ENCODE measurements around the gene CHST11. TPM values are rescaled to one million over a fixed set of nuclear protein-coding genes. Genes with fewer than 3 reads are reported as not detected.
"Not testable (repeated sequence)": the region's sequence is repeated elsewhere in the genome, so short reads cannot be mapped to it uniquely, and the experiment has no call there.

CHST11 gene
- polyA plus RNA-seq, 4 donors = 6.6 to 8.7 (median 7.2) TPM

DNA sequence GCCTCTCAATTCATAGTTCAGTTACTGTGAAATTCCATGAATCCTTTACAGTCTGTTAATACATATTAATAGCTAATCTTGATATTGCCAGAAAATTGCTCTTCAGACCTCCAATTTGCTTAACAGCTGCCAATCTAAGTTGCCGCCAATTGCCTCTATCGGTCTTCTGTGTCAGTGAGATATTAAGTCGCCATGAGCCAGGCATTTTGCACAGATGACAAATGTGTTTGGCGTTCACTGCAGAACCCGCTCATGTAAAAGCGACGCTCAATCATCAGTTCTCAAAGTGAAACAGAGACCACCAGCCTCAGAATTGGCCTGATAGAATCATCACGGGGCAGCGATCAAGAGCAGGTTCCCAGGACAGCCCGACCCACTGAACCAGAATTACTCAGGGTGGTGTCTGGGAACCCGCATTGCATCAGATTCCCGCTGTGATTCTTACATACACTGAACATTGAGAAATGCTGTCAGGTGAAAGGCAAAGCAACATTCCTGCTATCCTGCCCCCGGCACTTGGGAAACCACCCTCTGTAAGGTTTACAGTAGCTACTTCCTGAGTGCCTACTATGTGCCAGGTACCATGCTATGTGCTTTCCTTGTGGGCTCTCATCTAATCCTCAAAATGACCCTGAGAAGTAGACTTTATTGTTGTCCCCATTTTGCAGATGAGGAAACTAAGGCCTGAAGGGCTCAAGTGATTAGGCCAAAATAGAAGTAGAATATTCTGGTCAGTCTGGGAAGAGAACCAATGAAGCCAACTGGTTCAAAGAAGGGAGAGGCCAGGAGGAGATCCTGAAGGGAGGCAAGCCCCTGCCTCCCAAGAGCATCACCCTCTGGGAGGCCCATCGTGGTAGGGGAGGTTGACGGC, 285.0 kb downstream of the CHST11 start:
- no peak for DNase-seq (ENCODE audit: low read depth in 4 of 4, low spot score in 2 of 4)

DNA sequence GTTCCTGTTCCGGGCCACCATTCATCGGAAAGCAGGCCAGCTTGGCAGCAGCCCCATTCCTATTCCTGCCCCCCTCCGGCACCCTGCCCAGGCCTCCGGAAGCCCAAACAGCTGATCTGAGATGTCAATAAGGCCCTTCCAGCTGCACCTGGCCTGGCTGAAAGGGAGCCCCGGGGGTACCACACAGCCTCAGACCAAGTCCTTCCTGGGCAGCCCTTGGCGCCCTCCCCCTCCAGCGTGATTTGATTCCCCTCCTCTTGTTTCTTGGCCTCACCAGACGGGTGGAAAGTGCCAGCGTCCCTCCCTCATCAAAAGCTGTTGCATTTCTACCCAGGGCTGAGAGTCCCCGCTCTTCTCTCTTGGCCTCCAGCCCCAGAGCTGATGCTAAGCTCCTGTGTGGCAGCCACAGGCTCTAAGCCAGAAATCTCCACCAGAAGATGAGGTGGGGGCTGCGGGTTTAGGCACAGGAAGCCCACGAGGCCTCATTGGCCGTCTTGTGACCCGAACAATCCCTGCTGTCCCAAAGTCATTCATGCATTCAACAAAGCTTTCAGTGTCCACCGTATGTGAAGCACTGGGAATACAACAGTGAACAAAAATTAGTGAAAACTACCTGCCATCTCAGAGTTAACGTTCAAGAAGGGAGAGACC, 285.9 kb downstream of the CHST11 start:
- DNase-seq (ENCODE audit: low read depth in 4 of 4, low spot score in 2 of 4) = no peak

DNA sequence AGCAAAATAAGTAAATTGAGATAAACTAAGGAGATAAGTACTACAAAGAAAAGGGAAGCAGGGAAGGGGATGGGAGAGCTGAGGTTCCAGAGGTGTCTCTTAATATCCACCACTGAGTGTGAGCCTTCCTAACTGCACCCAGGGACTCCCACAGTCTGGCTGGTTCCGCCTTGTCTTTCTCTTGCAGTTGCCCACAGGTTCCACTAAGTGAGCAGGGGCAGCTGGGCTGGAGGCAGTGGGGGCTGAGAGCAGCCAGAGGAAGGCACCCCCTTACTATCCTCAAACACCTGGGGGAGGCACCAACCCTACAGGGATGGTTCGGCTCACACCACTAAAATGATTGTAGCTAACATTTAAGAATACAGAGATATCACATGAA, 286.4 kb downstream of the CHST11 start:
- DNase-seq (ENCODE audit: low read depth in 4 of 4, low spot score in 2 of 4) = no peak

DNA sequence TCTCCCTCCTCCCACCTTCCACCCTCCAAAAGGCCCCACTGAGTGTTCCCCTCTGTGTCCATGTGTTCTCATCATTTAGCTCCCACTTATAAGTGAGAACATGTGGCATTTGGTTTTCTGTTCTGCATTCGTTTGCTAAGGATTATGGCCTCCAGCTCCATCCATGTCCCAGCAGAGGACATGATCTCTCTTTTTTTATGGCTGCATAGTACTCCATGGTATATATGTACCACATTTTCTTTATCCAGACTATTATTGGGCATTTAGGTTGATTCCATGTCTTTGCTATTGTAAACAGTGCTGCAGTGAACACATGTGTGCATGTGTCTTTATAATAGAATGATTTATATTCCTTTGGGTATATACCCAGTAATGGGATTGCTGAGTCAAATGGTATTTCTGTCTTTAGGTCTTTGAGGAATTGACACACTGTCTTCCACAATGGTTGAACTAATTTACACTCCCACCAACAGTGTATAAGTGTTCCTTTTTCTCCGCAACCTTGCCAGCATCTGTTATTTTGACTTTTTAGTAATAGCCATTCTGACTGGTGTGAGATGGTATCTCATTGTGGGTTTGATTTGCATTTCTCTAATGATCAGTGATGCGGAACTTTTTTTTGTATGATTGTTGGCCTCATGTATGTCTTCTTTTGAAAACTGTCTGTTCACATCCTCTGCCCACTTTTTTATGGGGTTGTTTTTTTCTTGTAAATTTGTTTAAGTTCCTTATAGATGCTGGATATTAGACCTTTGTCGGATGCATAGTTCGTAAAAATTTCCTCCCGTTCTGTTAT, 287.2 kb downstream of the CHST11 start:
- DNase-seq (ENCODE audit: low read depth in 4 of 4, low spot score in 2 of 4) = not testable (repeated sequence)

DNA sequence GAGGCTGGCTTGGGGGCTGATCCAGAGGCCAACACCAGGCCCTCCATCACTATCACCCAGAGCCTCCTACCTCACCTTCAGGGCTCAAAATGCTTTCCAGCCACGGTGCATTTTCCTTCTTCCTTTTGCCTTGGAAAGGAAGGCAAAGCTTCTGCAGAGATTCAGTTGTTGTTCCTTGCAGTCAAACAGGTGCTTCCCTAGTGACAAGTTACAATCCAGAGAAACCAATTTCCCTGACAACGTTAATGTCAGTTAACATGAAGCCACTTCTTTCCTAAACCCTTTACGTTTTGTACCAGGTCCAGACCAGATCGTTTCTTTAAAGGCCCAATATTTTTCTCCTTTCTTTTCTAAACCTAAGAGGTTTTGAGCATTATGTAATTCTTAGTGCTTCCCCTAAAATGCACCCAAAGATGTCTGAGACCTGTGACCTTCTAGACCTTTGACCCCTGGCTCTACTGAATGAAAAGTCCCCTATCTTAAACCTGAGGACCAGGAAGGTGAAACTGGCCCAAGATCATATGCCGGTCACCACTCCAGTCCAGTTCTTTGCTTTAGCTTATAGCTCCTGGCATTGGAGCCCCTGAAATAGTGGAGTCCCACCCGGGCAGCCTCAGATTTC, 289.8 kb downstream of the CHST11 start:
- DNase-seq (ENCODE audit: low read depth in 4 of 4, low spot score in 2 of 4) = no peak

DNA sequence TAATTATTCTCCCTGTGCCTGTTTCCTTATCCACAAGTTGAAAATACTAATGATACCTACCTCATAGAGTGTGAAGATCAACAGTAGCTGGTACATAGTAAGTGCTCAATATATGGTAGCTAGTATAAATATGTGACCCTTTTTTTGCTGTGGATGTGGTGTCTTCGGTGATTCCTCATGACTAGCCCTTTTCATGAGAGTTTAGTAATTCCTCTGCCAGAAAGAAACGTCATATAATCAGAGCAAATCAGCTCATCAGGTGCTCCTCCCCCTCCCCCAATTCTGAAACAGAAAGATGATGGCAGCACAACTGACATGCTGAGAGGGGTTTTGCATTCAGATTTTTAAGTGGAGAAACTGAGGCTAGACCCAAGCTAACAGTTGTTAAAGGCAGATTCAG, 290.6 kb downstream of the CHST11 start:
- DNase-seq (ENCODE audit: low read depth in 4 of 4, low spot score in 2 of 4) = no peak

DNA sequence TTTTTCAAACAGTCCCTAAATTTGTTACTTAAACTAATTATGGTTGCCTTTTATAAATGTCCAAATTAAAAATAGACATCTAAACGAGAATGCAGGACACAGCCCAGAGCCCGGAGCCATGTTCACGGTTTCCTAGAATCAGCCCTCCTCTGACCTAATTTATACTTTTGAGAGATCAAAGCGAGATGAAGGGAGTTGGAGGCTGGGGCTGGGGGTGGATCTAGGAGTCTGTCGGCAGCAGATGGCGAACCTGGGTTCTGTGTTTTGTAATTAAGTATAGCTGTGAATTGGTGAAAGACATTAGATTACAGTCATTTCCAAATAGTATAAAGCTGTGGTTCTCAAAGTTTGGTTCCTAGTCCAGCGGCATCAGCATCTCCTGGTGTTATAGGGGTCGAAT, 291.2 kb downstream of the CHST11 start:
- DNase-seq (ENCODE audit: low read depth in 4 of 4, low spot score in 2 of 4) = no peak

DNA sequence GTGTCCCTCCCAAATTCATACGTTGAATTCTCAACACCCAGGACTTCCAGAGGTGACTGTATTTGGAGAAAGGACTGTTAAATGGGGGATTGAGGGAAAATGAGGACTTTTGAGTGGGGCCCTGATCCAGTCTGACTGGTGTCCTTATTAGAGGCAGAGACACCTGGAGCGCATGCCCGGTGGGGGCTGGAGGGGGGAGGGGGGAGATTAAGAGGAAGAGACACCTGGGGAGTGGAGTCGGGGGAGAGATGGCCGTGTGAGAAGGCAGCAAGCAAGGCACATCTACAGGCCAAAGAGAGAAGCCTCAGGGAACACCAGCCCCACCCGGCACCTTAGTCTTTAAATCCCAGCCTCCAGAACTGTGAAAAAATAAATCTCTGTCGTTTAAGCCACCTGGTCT, 291.6 kb downstream of the CHST11 start:
- DNase-seq (ENCODE audit: low read depth in 4 of 4, low spot score in 2 of 4) = no peak

DNA sequence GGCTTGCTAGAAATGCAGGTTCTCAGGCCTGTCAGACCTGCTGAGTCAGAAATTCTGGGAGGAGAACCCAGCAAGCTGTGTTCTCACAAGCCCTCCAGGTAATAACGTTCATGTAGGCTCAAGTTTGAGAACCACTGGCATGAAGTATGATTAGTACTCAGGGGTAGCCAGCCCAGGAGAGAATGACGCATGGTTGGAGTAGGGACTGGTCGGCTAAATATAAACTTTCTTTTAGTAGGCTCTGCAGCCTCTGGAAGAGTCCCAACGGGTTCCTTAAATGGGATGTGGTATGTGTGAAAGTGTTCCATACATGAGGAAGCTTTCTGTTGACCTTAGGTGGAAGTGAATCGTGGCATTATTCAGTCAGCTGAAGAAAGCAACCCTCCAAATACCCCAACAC, 292.0 kb downstream of the CHST11 start:
- DNase-seq (ENCODE audit: low read depth in 4 of 4, low spot score in 2 of 4) = no peak

DNA sequence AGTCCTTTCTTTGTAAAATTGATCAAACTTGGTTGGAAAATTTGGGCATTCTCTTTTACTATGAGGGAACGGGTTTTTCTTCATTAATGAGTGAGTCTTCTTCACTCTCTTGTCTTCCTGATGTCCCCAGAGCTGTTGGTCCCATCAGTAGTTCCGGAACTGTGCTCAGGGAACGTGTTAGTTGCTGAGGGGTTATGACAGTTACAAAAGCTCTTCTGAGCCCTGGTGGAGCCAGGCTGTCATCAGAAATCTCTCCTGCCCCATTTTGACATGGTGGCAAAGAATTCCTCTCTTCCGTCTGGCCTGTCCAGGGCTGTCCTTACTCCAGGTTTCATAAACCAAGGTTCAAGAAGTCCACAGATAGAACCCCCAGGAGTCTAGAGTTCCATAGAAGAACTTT, 292.8 kb downstream of the CHST11 start:
- no peak for DNase-seq (ENCODE audit: low read depth in 4 of 4, low spot score in 2 of 4)

DNA sequence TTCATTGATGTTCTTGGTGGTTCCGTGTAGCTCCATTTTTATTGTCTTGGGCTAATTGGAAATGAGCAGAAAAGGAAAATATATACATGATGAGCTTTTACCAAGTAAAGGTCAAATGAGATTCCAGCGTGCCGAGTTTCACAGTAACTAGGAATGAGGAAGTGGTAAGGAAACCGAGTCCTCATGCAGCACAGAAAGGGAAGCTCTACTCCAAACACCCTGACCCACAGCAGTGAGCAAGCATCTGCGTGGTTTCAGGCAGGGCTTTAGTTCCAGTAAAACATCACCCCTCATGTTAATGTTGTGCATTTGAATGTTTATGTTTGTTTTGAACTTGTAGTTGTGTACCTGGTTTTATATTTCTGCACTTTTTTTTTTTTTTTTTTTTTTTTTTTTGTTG, 293.3 kb downstream of the CHST11 start:
- no peak for DNase-seq (ENCODE audit: low read depth in 4 of 4, low spot score in 2 of 4)

DNA sequence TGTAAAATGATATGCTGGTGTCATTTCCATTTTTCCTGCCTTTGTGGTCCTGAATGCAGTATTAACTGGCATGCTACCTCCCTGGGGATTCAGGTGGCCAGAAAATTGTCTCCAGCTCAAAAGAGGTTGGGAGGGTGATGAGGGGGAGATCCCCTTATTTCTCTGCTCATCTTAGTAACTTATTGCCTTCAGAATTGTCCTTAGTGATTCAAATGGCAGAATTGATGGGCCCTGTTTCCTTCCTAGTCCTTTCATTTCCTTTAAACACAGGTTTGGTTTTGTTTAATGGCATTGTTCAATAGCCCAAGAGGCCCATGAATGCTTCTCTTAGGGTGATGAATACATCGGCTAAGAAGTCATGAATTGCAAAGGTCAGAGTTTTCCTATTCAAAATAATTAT, 294.4 kb downstream of the CHST11 start:
- no peak for DNase-seq (ENCODE audit: low read depth in 4 of 4, low spot score in 2 of 4)

DNA sequence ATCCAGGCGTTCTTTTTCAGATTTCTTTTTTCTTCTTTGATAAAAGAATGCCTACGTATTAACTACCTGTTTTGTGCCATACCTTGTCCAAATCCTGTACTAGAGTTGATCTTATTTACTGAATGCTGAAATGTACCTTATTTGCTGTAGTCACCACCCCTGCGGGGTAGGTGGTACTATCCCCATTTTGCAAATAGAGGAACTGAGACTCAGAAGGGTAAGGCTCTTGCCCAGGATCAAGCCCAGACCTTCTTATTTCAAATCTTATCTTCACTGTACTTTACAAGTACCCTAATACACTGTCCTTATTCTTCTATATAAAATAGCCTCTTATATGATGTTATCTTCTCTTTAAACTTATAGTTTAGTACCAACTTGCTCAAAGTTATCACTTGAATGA, 294.8 kb downstream of the CHST11 start:
- no peak for DNase-seq (ENCODE audit: low read depth in 4 of 4, low spot score in 2 of 4)

DNA sequence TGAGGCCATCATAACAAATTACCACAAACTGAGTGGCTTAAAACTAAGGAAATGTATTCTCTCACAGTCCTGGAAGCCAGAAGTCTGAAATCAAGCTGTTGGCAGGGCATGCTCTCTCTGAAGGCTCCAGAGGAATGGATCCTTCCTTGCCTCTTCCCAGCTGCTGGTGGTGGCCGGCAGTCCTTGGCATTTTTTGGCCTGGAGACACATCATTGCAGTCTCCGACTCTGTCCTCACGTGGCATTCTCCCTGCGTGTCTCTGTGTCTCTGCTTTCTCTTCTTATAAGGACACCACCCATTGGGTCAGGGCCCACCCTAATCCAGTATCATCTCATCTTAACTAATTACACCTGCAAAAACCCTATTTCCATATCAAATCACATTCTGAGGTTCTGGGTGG, 295.3 kb downstream of the CHST11 start:
- no peak for DNase-seq (ENCODE audit: low read depth in 4 of 4, low spot score in 2 of 4)

DNA sequence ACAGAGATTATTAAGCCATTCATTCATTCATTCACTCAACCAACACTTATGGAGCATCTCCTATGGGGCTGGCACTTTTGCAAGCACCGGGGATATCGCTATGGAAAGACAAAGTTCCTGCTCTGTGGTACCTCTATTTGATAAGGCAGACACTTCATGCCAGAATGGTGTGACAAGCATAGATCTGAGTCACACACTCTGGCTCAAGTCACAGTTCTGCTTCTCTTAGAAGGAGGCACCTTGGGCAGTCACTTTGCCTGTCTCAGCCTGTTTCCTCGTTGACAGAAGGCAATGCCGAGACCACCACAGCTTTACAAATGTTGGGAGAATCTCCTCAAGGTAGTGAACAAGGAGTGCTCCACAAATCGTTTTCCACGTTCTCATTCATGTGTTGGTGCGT, 296.1 kb downstream of the CHST11 start:
- DNase-seq (ENCODE audit: low read depth in 4 of 4, low spot score in 2 of 4) = no peak

DNA sequence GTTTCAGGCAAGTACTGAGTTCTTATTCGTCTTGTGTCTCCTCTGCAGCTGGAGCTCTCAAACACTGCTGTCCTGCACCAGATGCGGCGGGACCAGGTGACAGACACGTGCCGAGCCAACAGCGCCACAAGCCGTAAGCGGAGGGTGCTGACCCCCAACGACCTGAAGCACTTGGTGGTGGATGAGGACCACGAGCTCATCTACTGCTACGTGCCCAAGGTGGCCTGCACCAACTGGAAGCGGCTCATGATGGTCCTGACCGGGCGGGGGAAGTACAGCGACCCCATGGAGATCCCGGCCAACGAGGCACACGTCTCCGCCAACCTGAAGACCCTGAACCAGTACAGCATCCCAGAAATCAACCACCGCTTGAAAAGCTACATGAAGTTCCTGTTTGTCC, 300.2 kb downstream of the CHST11 start:
- DNase-seq (ENCODE audit: low read depth in 4 of 4, low spot score in 2 of 4) = no peak

DNA sequence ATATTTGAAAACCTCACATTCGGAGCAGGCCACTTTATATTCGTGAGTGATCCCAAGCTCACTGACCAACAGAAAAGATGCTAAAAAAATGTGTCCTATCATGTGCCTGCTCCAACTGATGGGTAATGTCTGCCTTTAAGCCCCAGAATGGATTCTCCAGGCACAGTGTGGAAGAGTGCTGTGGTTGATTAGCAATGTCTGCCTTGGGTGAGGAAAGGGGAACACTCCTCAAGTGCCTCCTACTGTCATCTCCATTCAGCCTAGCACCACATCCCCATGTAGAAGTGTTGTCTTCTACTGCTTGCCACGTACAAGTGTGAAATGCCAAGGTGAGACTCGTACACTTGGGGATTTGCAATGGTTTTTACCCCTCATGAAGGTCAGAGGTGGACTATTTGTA, 302.0 kb downstream of the CHST11 start:
- no peak for DNase-seq (ENCODE audit: low read depth in 4 of 4, low spot score in 2 of 4)

DNA sequence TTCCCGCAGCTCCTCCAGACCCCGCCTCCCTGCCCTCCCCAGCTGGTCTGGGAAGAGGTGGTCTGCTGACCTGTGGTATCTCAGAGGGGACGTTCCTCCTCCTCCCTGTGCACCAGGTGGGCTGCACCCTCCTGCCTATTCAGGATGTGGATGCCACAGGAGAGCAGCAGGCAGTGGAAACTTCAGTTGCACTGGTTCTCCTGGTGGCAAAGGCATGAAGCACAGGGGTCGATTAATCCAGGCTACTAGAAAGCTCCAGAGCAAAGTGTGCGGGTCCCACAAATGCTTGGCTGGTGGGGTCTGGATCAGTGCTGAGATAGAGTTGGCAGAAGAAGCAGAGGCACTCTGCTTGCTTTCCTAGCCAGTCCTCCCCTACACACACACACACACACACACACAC, 304.3 kb downstream of the CHST11 start:
- no peak for DNase-seq (ENCODE audit: low read depth in 4 of 4, low spot score in 2 of 4)

DNA sequence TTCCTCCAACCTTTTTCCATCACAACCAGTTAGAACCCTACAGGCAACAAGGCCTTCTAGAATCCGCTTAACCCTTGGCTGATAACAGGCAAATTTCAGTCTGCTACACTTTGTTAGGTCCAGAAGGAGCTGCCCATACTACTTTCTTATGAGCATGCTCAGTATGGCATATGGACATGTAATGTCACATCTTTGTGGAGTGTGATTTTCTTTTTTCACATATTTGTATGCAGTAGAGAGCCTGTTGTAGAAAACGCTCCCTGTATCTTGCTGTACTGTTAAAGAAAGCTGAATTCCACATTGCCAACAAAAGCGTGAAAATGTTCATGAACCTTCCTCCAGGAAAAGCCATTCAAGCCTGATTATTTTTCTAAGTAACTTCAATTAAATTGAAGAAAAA, 304.9 kb downstream of the CHST11 start:
- no peak for DNase-seq (ENCODE audit: low read depth in 4 of 4, low spot score in 2 of 4)

DNA sequence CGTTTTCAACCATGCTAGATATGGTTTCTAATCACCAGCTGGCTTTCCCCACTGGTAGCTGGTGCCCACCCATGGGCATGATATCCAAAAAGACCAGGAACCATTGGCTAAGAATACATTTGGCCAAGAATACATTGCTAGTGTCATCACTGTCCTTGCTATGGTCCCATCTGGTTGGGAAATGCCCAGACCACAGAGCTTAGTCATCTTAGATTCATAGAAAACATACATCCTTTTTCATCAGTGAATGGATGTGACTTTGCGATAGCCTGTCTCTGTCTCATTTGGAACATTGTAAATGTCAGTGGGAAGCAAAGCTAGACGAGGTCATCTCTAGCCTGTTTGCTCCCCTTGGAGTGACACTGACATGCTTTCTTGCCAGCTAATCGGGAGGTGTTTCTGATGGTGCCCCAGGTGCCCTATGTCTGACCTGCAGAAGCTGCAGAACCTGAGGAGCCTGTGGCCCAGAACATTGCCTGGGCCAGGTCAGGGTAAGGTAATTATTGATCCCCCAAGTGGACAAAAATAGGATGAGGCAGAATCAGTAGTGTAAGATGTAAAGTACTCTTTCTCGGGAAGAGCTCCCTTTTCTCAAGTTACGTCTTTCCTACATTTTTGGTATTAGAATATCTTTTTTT, 306.5 kb downstream of the CHST11 start:
- no peak for DNase-seq (ENCODE audit: low read depth in 4 of 4, low spot score in 2 of 4)

Measured in left renal cortex interstitium (tissue), 4 donors.